SU-DHL-6 (cell line): ENCODE results near the gene TP63.

Experiments used
- H2AFZ ChIP-seq: fragments of 200-600 bp; sonication (generic); 2 replicates; pipeline ENCODE4 v1.6.1; 2014; ENCODE audit warnings: low read depth, mild to moderate bottlenecking, moderate library complexity, mixed read lengths, antibody characterized with exemption, low read length; ENCODE audit not compliant: severe bottlenecking
- H3F3A ChIP-seq: fragments of 200-600 bp; shearing (Covaris generic); 2 replicates; pipeline ENCODE4 v1.6.0; 2016; ENCODE audit warnings: antibody characterized with exemption, mild to moderate bottlenecking; ENCODE audit not compliant: insufficient read depth
- H3K27ac ChIP-seq: fragments of 200-600 bp; sonication (generic); 2 replicates; pipeline ENCODE4 v1.5.1; 2016; ENCODE audit warnings: low read depth, mild to moderate bottlenecking, low read length, moderate library complexity, mixed read lengths
- H3K27me3 ChIP-seq: fragments of 200-600 bp; sonication (generic), shearing (Covaris generic); 2 replicates; pipeline ENCODE4 v1.6.0; 2014; ENCODE audit warnings: mild to moderate bottlenecking, low read length
- H3K36me3 ChIP-seq: fragments of 200-600 bp; sonication (generic); 2 replicates; pipeline ENCODE4 v1.6.1; 2014; ENCODE audit warnings: mild to moderate bottlenecking, low read length, mixed read lengths
- H3K4me2 ChIP-seq: fragments of 300-600, 200-600 bp; shearing (Covaris generic), sonication (generic); 2 replicates; pipeline ENCODE4 v1.6.0; 2014; ENCODE audit warnings: low read length, low read depth, mild to moderate bottlenecking; ENCODE audit not compliant: poor library complexity, severe bottlenecking
- H3K4me3 ChIP-seq: fragments of 200-600 bp; sonication (generic); 2 replicates; pipeline ENCODE4 v1.5.1; 2014; ENCODE audit warnings: antibody characterized with exemption, low read length, mild to moderate bottlenecking, mixed read lengths; ENCODE audit not compliant: insufficient read depth, poor library complexity, severe bottlenecking
- H3K79me2 ChIP-seq: fragments of 200-600 bp; sonication (generic); 2 replicates; pipeline ENCODE4 v1.6.1; 2014; ENCODE audit warnings: mild to moderate bottlenecking, low read length, moderate library complexity; ENCODE audit not compliant: insufficient read depth
- H3K9ac ChIP-seq: fragments of 200-600 bp; sonication (generic); 2 replicates; pipeline ENCODE4 v1.7.0; 2014; ENCODE audit warnings: mild to moderate bottlenecking, low read length
- H3K9me2 ChIP-seq: fragments of 200-600 bp; sonication (generic); replicated peaks from 2 replicates; pipeline ENCODE4 v1.6.1; 2014; ENCODE audit warnings: low read length; ENCODE audit not compliant: insufficient read depth
- H3K9me3 ChIP-seq: fragments of 200-600 bp; sonication (generic); 2 replicates; pipeline ENCODE4 v1.6.1; 2014; ENCODE audit warnings: low read length, mixed read lengths; ENCODE audit not compliant: insufficient read depth
- H4K20me1 ChIP-seq: fragments of 200-600 bp; sonication (generic); 2 replicates; pipeline ENCODE4 v1.6.1; 2014; ENCODE audit warnings: low read depth, mild to moderate bottlenecking, antibody characterized with exemption, low read length, moderate library complexity, mixed read lengths
- EZH2phosphoT487 ChIP-seq: fragments of 200-600 bp; sonication (generic), shearing (Covaris generic); conservative IDR thresholded peaks from 2 replicates; pipeline ENCODE4 v1.6.1; 2018; ENCODE audit warnings: mild to moderate bottlenecking, antibody characterized with exemption, low read length, moderate library complexity, mixed read lengths
- TF ChIP-seq, protein P1 (sequence below): fragments of 200-600 bp; sonication (generic); IDR thresholded peaks from one replicate; pipeline ENCODE4 v1.5.1; 2017; ENCODE audit warnings: antibody characterized with exemption, mild to moderate bottlenecking, low read length, moderate library complexity; ENCODE audit not compliant: insufficient read depth, poor library complexity, severe bottlenecking

Gene TP63

DNA sequence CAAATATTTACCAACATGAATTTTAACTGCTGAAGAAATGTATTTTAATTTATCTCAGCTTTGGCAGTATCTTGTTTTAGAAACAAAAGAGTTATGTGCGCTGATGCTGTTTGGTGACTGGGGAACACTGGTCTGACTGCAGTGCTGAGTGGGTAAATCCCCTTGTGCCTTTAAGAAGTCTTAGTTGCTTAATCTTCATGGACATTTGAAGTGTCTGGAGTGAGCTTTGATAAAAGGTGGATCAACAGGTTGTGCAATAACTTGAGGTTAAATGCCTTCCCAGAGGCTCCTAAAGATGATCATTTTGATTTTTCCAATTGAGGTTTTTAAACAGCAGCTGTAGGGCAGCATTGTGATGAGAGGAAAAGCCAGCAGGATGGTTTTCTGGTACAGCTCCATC is 68.7 kb downstream of the TP63 start:
- H3K9me3 ChIP-seq = no peaks in the 10 kb centered on the region
- no peak for TF ChIP-seq EZH2phosphoT487
- TF ChIP-seq, protein P1, sequence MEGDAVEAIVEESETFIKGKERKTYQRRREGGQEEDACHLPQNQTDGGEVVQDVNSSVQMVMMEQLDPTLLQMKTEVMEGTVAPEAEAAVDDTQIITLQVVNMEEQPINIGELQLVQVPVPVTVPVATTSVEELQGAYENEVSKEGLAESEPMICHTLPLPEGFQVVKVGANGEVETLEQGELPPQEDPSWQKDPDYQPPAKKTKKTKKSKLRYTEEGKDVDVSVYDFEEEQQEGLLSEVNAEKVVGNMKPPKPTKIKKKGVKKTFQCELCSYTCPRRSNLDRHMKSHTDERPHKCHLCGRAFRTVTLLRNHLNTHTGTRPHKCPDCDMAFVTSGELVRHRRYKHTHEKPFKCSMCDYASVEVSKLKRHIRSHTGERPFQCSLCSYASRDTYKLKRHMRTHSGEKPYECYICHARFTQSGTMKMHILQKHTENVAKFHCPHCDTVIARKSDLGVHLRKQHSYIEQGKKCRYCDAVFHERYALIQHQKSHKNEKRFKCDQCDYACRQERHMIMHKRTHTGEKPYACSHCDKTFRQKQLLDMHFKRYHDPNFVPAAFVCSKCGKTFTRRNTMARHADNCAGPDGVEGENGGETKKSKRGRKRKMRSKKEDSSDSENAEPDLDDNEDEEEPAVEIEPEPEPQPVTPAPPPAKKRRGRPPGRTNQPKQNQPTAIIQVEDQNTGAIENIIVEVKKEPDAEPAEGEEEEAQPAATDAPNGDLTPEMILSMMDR = no peak
- no peaks in the 10 kb centered on the region for H3K36me3 ChIP-seq
- no peak overlapping the region for H3K9ac ChIP-seq
- H3K27ac ChIP-seq = no peak overlapping the region
- H2AFZ ChIP-seq = no peak overlapping the region
- no peaks in the 10 kb centered on the region for H3K9me2 ChIP-seq
- H3K4me3 ChIP-seq = no peak overlapping the region
- H3K79me2 ChIP-seq = no peaks in the 10 kb centered on the region
- no peak overlapping the region for H3K4me2 ChIP-seq
- no peaks in the 10 kb centered on the region for H3K27me3 ChIP-seq
- H3F3A ChIP-seq = no peaks in the 10 kb centered on the region
- H4K20me1 ChIP-seq = no peaks in the 10 kb centered on the region

DNA sequence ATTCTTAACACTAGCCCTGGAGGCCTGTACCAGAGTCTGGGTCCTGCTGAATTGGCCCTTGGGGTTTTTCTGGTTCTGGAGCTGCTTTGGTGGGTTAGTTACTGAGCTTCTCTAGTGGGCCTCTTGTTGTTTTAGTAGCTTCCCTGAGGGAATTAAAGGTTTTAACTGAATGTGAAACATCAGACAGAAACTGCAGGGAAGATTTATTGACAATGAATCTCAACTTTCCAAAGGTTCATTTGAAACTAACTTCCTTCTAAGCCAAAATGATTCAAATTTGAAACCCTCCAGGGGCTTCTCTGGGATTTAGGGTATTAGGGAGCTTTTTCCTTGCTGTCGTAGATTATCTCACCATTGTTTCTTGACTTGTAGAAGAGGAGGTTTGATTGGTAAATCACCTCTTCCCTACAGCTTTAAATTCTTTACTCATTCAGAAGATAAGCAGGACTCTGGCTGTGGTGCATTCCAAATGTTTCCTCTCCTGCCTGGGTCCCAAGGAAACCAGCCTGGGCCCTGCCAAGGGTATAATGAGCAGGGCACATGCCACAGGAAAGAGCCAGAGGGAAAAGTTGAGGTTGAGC is 71.0 kb downstream of the TP63 start:
- TF ChIP-seq, protein P1 = no peak
- TF ChIP-seq EZH2phosphoT487 = no peak

DNA sequence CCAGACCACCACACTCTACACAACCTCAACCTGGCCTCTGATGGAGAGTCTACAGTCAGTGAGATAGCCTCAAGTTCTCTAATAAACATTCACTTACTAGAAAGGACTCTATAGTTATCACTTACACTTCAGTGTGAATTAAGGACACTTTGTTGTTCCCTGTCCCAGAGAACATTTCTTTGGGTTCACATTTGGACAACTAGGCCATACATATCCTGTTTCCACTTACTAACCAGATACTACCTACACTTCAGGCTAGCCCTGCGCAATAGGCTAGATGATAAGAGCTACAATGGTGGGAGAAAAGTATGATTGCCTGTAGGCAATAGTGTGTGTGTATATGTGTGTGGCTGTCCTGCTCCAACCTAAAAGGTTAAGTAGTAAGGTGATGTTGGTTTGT is 72.7 kb downstream of the TP63 start:
- Histone ChIP-seq H3K27ac (no peak overlapping the region), H4K20me1 (no peaks in the 10 kb centered on the region), H3F3A (no peaks in the 10 kb centered on the region), H3K79me2 (no peaks in the 10 kb centered on the region), H3K9ac (no peak overlapping the region), H3K27me3 (no peaks in the 10 kb centered on the region), H3K9me3 (no peaks in the 10 kb centered on the region), H3K36me3 (no peaks in the 10 kb centered on the region), H2AFZ (no peak overlapping the region), H3K4me2 (no peak overlapping the region), H3K9me2 (no peaks in the 10 kb centered on the region), H3K4me3 (no peak overlapping the region)
- TF ChIP-seq, protein P1 = no peak
- no peak for TF ChIP-seq EZH2phosphoT487

More for the DNA sequence above, 71.0 kb downstream of the TP63 start:
- H3K27ac ChIP-seq = no peak overlapping the region
- H3K4me2 ChIP-seq = no peak overlapping the region
- H3K4me3 ChIP-seq = no peak overlapping the region
- no peaks in the 10 kb centered on the region for H3K9me2 ChIP-seq
- no peaks in the 10 kb centered on the region for H3K9me3 ChIP-seq
- no peaks in the 10 kb centered on the region for H3K27me3 ChIP-seq
- no peaks in the 10 kb centered on the region for H3F3A ChIP-seq
- H3K9ac ChIP-seq = no peak overlapping the region
- H3K36me3 ChIP-seq = no peaks in the 10 kb centered on the region
- H3K79me2 ChIP-seq = no peaks in the 10 kb centered on the region
- H2AFZ ChIP-seq = no peak overlapping the region
- no peaks in the 10 kb centered on the region for H4K20me1 ChIP-seq
